ENCODE data around the gene GPC5.

GPC5 gene

DNA sequence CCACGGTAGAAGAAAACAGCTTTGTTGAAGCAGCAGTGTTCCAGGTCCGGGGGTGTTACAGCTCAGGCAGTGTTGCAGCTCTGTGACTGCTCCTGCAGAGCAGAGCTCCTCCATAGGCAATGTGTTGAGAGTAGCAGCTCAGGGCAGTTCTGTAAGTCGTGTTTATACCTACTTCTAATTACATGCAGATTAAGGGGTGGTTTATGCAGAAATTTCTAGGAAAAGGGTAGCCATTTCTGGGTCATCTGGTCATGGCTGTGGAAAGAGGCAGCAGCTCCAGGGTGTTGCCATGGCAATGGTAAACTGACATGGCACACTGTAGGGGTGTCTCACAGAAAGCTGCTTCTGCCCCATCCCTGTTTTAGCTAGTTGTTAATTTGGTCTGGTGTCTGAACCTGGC lies 316.4 kb downstream of the GPC5 start:
- DNase-seq (ENCODE audit: low spot score) = no peak

DNA sequence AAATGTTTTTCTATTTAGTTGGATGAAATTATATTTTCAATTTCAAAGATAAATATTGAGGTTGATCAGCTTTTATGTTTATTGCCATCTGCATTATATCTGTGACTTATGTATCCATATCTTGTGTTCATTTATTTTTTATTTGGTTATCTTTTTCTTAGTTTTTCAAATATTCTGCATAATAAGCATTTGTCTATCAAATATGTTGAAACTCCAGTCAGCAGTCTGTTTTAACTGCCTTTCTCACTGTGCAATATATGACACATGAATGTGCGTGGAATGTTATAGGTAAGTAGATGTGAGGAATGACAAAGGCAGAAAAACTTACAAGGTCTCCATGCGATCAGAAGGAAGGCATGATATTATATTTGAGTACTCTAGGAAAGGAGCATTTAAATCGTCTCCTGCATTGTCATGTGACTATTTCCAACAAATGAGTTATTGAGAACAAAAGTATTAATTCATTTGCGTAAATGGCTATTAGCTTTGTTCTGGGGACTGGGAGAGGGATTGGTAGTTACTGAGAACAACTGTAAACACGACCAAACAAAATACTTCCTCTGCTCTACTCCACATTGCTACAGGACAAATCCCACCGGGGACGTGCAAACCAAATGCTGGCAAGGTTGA lies 318.1 kb downstream of the GPC5 start:
- no peak for DNase-seq (ENCODE audit: low spot score)

GRCh38 chr13:91719033-91719432 lies 320.6 kb downstream of the GPC5 start:
- DNase-seq (ENCODE audit: low spot score) = no peak

DNA sequence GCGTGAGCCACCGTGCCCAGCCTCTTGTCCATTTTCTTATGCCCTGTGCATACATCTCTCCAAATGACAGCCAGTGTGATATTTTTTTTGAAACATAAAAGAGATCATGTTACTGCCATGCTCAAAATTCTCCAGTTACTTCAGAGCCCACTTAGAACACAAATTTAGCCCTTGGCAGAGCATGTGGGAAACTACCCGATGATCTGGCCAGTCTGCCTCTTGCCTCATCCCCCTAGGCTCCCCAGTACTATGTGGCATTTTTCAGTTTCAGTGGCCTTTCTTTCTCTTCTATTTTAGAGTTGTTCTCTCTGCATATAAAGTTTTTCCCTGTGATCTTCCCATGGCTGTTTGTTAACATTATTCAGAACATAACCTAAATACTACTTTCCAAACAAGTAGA lies 323.0 kb downstream of the GPC5 start:
- DNase-seq (ENCODE audit: low spot score) = no peak

GRCh38 chr13:91722267-91722884 lies 324.0 kb downstream of the GPC5 start:
- DNase-seq (ENCODE audit: low spot score) = no peak

DNA sequence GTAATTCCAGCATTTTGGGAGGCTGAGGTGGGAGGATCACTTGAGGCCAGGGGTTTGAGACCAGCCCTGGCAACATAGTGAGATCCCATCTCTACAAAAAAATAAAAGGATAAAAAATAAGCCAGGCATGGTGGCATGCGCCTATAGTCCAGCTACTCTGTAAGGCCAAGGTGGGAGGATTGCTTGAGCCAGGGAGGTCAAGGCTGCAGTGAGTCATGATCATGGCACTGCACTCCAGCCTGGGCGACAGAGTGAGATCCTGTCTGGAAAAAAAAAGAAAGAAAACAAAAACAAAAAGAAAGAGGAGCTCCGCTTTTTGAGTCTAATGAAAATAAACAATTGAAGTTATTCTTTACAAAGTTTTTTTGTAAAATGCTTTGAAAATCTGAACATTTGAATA lies 326.2 kb downstream of the GPC5 start:
- DNase-seq (ENCODE audit: low spot score) = no peak

DNA sequence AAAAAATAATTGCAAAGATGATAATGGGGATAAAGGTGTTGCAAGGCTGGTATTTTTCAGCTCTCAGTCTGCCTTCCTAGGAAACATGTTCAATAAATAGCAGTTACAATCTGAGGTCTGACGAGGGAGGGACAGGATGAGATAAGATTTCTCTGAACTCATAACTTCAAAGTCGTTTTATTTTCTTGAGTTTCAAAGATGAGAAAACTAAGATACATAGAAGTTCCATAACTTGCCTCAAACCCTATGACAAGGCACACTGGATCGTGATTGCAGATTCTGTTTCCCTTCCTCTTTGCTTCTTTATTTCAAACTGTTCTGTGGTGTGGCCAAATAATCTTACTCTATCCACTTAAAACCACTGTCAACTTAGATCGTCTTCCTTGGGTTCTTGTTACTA lies 327.2 kb downstream of the GPC5 start:
- DNase-seq (ENCODE audit: low spot score) = no peak

GRCh38 chr13:91726671-91727070 lies 328.2 kb downstream of the GPC5 start:
- no peak for DNase-seq (ENCODE audit: low spot score)

DNA sequence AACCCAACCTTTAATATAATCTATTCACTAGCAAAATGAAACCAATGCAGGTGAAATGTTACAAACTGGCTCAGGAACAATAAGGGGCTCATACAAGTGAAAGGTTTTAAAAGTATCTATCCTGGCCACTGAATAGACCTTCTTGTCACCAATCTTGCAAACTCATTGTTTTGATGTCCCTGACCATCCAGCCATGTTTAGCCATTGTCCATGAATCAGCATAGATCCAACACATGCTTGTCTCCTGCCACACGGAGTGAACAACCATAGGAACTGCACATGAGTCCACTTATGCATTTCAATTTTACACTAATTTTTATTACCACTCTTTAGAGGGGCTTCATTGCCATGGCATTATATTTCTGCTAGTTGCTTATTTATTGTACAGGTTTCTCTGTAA lies 331.4 kb downstream of the GPC5 start:
- no peak for DNase-seq (ENCODE audit: low spot score)

DNA sequence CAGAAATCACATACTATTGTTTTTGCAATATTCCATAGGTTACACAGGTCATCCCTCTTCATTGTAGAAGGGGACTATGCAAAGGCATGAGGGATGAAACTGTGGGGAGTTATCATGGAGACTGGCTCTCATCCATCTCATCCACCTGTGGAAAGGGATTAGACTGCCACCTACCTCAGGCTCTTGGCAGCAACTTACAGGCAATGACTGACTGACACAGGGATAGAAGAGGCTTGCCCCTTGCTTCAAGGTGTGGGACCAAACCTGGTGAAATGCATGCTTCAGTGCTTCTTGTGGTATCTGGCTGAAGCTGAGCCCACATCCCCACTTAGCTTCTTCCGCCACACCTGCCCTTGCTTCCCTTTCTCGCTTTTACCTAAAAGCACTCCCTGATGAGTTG lies 341.3 kb downstream of the GPC5 start:
- DNase-seq (ENCODE audit: low spot score) = no peak

DNA sequence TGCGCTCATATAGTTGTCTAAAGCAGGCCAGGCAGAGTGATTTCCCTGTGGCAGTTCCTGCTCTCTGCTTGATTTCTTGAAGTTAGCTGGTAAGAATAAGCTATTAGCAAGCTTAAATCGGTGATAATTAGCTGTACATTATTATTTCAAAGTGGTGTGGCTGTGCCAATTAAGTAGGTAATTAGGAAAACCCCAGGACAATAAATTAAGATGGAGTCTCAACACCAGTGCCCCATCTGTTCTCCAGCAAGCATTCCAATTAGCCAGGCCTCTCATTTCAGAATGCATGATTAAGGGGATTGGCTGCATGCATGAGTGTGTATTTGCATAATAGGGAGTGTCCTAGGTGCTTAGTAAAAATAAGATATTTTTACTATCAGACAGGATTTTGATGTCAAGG lies 342.3 kb downstream of the GPC5 start:
- DNase-seq (ENCODE audit: low spot score) = no peak

- DNase-seq (ENCODE audit: low spot score) = no peak
Observed at GRCh38 chr13:91741925-91742324, 343.5 kb downstream of the GPC5 start.

- DNase-seq (ENCODE audit: low spot score) = no peak
Observed at GRCh38 chr13:91744284-91744683, 345.9 kb downstream of the GPC5 start.

GRCh38 chr13:91745967-91746366 lies 347.5 kb downstream of the GPC5 start:
- DNase-seq (ENCODE audit: low spot score) = no peak

GRCh38 chr13:91747186-91747585 lies 348.8 kb downstream of the GPC5 start:
- no peak for DNase-seq (ENCODE audit: low spot score)

DNA sequence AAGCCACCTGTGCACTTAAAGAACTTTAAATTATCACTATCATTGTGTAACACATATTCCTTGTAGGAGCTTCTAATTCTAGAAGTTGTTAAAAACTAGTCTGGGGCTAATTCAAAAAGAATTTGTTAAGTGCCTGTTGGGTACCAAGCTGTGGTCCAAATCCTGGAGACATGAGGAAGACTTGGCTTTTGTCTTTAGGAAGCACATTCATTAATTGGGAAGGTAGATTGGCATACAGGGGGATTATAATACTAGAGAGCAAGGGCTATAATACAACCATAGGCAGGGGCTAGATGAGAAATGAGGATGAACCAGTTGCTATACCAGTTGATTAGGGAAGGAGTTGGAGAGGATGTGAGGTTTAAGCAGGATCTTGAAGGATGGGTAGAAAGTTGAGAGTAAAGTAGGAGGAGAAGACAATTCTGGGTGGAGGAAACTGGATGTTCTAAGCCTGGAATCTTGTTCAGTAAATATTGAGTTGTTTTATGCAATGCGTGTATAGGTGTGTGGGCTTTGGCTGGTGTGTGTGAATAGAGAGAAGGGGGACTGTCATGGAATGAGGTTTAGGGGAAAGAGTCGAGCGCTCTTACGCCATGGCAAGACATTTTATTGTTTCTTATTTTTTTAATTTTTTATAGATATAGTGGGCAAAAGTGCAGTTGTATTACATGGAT lies 350.1 kb downstream of the GPC5 start:
- DNase-seq (ENCODE audit: low spot score) = no peak

DNA sequence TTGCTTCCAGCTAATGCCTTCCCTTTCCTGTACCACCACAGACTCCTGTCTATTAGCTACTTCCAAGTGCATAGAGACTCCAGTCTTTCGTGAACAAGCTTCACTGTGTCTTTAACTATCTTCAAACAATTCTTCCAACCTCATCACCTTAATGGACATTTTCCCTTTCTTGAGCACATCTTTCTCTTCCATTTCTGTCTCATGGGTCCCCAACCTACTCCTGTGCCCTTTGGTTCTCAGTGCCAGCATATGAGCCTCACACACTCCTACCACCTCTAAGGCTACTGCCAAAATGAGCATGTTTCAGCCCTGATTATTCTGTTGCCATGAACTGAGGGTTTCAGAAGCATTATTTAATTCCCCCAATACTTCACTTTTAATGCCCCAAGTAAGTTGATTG lies 360.3 kb downstream of the GPC5 start:
- DNase-seq (ENCODE audit: low spot score) = no peak

GRCh38 chr13:91762957-91763356 lies 364.5 kb downstream of the GPC5 start:
- DNase-seq (ENCODE audit: low spot score) = no peak

DNA sequence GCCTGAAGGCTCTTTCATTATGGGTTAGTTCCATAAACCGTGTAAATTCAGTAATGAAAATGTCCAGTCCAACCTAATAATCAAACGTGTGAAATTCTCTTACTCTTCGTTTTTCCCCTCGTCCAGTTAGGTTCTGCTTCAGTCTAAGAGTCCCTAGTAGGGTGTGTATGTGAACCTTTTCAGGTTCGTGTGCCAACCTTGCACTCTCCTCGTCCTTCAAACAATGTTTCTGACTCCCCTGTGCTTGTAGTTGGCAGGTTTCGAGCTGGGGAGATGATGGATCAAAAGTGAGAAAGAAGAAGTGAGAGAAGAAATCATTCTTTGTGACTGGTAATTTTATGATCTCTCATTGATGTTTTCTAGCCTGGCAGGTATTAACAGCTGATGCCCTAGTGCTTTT lies 366.1 kb downstream of the GPC5 start:
- DNase-seq (ENCODE audit: low spot score) = no peak

GRCh38 chr13:91767651-91768050 lies 369.2 kb downstream of the GPC5 start:
- DNase-seq (ENCODE audit: low spot score) = no peak

- DNase-seq (ENCODE audit: low spot score) = no peak
Observed at GRCh38 chr13:91768746-91769145, 370.3 kb downstream of the GPC5 start.

- no peak for DNase-seq (ENCODE audit: low spot score)
Observed at GRCh38 chr13:91771229-91771628, 372.8 kb downstream of the GPC5 start.

DNA sequence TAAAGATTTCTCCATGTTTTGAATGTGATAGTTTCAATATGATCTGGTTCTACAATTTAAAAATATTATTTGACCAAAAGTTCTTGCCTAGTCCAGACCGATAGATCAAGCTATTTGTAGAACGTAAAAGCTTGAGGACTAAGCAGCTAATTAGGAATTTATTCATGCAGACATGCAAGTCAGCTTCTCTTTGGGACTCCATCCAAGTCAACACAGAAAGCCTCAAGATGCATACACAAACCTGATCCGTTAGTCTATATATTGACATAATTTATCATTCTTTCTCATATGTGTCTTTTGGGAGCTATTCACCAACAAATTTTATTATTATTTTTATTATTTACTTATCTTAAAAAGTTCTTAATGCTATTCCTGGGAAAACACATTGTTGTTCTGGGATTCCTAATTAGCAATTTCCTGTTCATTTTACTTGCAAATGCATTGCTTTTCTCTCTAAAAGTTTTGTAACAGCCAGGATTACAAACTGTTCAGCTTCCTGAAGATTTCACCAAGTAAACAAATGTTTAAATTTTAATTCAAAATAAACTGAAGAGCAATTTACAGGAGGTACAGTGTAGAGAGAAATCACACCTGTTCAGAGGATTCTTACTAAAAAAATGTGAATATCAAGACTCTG lies 375.3 kb downstream of the GPC5 start:
- DNase-seq (ENCODE audit: low spot score) = no peak

All from left forelimb (tissue), 1 donor.